PFSK-1 (cell line): ENCODE data around the gene DNAH11.

Experiments
- FOXP2 ChIP-seq: optimal IDR thresholded peaks from 2 replicates; pipeline ENCODE3; 2011; ENCODE audit warnings: borderline replicate concordance, control low read depth, inconsistent platforms; ENCODE audit not compliant: insufficient read depth; ENCODE audit errors: extremely low read length, extremely low read depth
- POLR2AphosphoS5 ChIP-seq: IDR thresholded peaks from 2 replicates; pipeline ENCODE4 v1.6.1; 2012; ENCODE audit warnings: low read depth, mild to moderate bottlenecking, control low read depth, low read length, moderate library complexity
- REST ChIP-seq, 2 experiments: IDR thresholded peaks; 2 replicates each; pipeline versions ENCODE4 v1.6.1 to v1.8.0; 2011 to 2012; ENCODE audit warnings: low read depth in 2 of 2, low read length in 2 of 2, control low read depth in 1 of 2, inconsistent platforms in 1 of 2, mild to moderate bottlenecking in 1 of 2, moderate library complexity in 1 of 2; ENCODE audit not compliant: insufficient read depth in 1 of 2
- SIN3A ChIP-seq: IDR thresholded peaks from 2 replicates; pipeline ENCODE4 v1.6.1; 2012; ENCODE audit warnings: mild to moderate bottlenecking, low read length, moderate library complexity, borderline replicate concordance; ENCODE audit not compliant: insufficient read depth
- TAF1 ChIP-seq: IDR thresholded peaks from 2 replicates; pipeline ENCODE4 v1.6.1; 2012; ENCODE audit warnings: low read length, control low read depth, borderline replicate concordance; ENCODE audit not compliant: insufficient read depth

DNA sequence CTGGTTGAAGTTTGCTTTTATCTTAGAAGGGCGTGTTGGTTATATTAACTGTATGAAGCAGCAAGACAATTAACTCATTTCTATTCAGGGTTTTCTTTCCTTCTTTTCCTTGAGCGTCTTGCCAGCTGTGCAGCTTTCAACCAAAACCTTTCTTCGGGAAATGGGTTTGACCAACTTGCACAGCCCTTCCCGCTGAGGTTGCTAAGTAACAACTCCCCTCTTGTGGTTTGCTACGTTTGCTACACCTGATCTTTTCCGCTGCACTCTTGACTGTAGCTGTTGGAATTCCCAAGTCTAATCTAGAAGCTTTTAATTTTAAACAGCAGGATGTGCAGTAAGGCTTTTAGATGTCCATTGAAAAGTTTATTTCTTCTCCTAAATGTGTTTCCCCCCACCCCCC, 286.0 kb downstream of the DNAH11 start:
- TF ChIP-seq REST (IDR thresholded peaks at IDR 0.05; ENCODE audit: insufficient read depth in 1 of 2, low read depth in 2 of 2, low read length in 2 of 2) (no peak), POLR2AphosphoS5 (no peak), SIN3A (no peak), TAF1 (no peak), FOXP2 (no peak)
